ENCODE measurements around the gene MIPOL1. TPM values are rescaled to one million over a fixed set of nuclear protein-coding genes. Genes with fewer than 3 reads are reported as not detected.

Gene MIPOL1
- total and polyA plus RNA-seq, 2 of the 13 experiments (the other 11 are each of a cell fraction or from before 2014, with no cell fraction given) = 8.6 to 34.2 TPM

DNA sequence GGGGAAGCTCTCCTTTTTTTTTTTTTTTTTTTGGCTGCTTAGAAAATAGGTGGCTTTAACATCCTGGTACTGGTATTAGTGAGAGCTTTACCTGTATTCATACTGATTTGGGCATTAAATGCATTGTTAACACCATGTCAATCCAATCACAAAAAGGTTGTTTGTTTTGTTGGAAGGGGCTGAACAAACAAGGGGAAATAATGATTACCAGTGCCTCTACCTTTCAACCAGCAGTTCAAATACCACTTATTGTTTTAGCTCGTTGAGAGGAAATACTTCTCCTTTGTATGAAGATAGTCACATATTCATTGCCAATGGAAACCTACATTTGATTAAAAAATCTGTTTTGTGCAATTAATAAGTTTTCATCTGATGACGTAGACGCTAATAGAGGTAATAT is 72.9 kb downstream of the MIPOL1 start (continued):
- no peak for TF ChIP-seq SOX6 (IDR thresholded peaks at IDR 0.05)
- peak; percentile 66; the same call in 1 of the 2 replicates for TF ChIP-seq SOX6 (CRISPR knock-in tag; IDR thresholded peaks at IDR 0.05)
- no peak for TF ChIP-seq ZNF337 (CRISPR knock-in tag; IDR thresholded peaks at IDR 0.05; ENCODE audit: borderline replicate concordance, low read depth)
- TF ChIP-seq BCL6 (CRISPR knock-in tag; IDR thresholded peaks at IDR 0.05) = no peak
- TF ChIP-seq, protein P1, sequence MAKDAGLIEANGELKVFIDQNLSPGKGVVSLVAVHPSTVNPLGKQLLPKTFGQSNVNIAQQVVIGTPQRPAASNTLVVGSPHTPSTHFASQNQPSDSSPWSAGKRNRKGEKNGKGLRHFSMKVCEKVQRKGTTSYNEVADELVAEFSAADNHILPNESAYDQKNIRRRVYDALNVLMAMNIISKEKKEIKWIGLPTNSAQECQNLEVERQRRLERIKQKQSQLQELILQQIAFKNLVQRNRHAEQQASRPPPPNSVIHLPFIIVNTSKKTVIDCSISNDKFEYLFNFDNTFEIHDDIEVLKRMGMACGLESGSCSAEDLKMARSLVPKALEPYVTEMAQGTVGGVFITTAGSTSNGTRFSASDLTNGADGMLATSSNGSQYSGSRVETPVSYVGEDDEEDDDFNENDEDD (CRISPR knock-in tag; IDR thresholded peaks at IDR 0.05; ENCODE audit: borderline replicate concordance) = no peak
- TF ChIP-seq TEAD2 (CRISPR knock-in tag; IDR thresholded peaks at IDR 0.05) = no peak
- TF ChIP-seq, protein P2, sequence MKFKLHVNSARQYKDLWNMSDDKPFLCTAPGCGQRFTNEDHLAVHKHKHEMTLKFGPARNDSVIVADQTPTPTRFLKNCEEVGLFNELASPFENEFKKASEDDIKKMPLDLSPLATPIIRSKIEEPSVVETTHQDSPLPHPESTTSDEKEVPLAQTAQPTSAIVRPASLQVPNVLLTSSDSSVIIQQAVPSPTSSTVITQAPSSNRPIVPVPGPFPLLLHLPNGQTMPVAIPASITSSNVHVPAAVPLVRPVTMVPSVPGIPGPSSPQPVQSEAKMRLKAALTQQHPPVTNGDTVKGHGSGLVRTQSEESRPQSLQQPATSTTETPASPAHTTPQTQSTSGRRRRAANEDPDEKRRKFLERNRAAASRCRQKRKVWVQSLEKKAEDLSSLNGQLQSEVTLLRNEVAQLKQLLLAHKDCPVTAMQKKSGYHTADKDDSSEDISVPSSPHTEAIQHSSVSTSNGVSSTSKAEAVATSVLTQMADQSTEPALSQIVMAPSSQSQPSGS (CRISPR knock-in tag; IDR thresholded peaks at IDR 0.05) = no peak; the same call in 1 of the 2 replicates
- TF ChIP-seq, protein P3, sequence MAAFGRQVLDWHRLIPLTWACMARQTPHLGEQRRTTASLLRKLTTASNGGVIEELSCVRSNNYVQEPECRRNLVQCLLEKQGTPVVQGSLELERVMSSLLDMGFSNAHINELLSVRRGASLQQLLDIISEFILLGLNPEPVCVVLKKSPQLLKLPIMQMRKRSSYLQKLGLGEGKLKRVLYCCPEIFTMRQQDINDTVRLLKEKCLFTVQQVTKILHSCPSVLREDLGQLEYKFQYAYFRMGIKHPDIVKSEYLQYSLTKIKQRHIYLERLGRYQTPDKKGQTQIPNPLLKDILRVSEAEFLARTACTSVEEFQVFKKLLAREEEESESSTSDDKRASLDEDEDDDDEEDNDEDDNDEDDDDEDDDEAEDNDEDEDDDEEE (CRISPR knock-in tag; IDR thresholded peaks at IDR 0.05) = no peak
- no peak for TF ChIP-seq KAT7 (CRISPR knock-in tag; IDR thresholded peaks at IDR 0.05; ENCODE audit: borderline replicate concordance)
- TF ChIP-seq, protein P4, sequence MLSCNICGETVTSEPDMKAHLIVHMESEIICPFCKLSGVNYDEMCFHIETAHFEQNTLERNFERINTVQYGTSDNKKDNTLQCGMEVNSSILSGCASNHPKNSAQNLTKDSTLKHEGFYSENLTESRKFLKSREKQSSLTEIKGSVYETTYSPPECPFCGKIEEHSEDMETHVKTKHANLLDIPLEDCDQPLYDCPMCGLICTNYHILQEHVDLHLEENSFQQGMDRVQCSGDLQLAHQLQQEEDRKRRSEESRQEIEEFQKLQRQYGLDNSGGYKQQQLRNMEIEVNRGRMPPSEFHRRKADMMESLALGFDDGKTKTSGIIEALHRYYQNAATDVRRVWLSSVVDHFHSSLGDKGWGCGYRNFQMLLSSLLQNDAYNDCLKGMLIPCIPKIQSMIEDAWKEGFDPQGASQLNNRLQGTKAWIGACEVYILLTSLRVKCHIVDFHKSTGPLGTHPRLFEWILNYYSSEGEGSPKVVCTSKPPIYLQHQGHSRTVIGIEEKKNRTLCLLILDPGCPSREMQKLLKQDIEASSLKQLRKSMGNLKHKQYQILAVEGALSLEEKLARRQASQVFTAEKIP (CRISPR knock-in tag; IDR thresholded peaks at IDR 0.05; ENCODE audit: borderline replicate concordance) = no peak
- TF ChIP-seq ZBTB38 (CRISPR knock-in tag; IDR thresholded peaks at IDR 0.05) = no peak
- TF ChIP-seq, protein P5, sequence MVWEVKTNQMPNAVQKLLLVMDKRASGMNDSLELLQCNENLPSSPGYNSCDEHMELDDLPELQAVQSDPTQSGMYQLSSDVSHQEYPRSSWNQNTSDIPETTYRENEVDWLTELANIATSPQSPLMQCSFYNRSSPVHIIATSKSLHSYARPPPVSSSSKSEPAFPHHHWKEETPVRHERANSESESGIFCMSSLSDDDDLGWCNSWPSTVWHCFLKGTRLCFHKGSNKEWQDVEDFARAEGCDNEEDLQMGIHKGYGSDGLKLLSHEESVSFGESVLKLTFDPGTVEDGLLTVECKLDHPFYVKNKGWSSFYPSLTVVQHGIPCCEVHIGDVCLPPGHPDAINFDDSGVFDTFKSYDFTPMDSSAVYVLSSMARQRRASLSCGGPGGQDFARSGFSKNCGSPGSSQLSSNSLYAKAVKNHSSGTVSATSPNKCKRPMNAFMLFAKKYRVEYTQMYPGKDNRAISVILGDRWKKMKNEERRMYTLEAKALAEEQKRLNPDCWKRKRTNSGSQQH (CRISPR knock-in tag; IDR thresholded peaks at IDR 0.05; ENCODE audit: low read depth) = no peak
- no peak for TF ChIP-seq CEBPG (CRISPR knock-in tag; IDR thresholded peaks at IDR 0.05)
- no peak for TF ChIP-seq HMG20A (CRISPR knock-in tag; IDR thresholded peaks at IDR 0.05; ENCODE audit: borderline replicate concordance)
- TF ChIP-seq, protein P6, sequence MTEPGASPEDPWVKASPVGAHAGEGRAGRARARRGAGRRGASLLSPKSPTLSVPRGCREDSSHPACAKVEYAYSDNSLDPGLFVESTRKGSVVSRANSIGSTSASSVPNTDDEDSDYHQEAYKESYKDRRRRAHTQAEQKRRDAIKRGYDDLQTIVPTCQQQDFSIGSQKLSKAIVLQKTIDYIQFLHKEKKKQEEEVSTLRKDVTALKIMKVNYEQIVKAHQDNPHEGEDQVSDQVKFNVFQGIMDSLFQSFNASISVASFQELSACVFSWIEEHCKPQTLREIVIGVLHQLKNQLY (CRISPR knock-in tag; IDR thresholded peaks at IDR 0.05) = no peak
- TF ChIP-seq, protein P7, sequence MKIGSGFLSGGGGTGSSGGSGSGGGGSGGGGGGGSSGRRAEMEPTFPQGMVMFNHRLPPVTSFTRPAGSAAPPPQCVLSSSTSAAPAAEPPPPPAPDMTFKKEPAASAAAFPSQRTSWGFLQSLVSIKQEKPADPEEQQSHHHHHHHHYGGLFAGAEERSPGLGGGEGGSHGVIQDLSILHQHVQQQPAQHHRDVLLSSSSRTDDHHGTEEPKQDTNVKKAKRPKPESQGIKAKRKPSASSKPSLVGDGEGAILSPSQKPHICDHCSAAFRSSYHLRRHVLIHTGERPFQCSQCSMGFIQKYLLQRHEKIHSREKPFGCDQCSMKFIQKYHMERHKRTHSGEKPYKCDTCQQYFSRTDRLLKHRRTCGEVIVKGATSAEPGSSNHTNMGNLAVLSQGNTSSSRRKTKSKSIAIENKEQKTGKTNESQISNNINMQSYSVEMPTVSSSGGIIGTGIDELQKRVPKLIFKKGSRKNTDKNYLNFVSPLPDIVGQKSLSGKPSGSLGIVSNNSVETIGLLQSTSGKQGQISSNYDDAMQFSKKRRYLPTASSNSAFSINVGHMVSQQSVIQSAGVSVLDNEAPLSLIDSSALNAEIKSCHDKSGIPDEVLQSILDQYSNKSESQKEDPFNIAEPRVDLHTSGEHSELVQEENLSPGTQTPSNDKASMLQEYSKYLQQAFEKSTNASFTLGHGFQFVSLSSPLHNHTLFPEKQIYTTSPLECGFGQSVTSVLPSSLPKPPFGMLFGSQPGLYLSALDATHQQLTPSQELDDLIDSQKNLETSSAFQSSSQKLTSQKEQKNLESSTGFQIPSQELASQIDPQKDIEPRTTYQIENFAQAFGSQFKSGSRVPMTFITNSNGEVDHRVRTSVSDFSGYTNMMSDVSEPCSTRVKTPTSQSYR (CRISPR knock-in tag; IDR thresholded peaks at IDR 0.05; ENCODE audit: borderline replicate concordance) = no peak
